ENCODE data around the gene KCNQ1.

GRCh38 chr11:2533587-2534133 is 88.9 kb downstream of the KCNQ1 start:
- TF ChIP-seq EZH2 (IDR thresholded peaks at IDR 0.05; ENCODE audit: low read length) (no peak), CTCF (optimal IDR thresholded peaks at IDR 0.05 in 1 of 3, IDR thresholded peaks at IDR 0.05 in 1 of 3, conservative IDR thresholded peaks at IDR 0.05 in 1 of 3; ENCODE audit: extremely low read depth in 1 of 3, insufficient read depth in 2 of 3, low read length in 3 of 3) (no peak)

Data from keratinocyte (primary cell).